NOMO-1 (cell line): ENCODE data around the gene CNTRL.
"Not testable (repeated sequence)": the region's sequence is repeated elsewhere in the genome, so short reads cannot be mapped to it uniquely, and the experiment has no call there.

Experiments used
- DNase-seq, 2 experiments: peaks; one replicate each; lab custom pipeline; 2025; ENCODE audit not compliant: unreplicated experiment in 2 of 2; lab: John Stamatoyannopoulos, UW

The CNTRL gene

GRCh38 chr9:121172726-121173487 is 98.2 kb downstream of the CNTRL start:
- no peak for DNase-seq

GRCh38 chr9:121173501-121173900 is 98.7 kb downstream of the CNTRL start:
- DNase-seq: no peak

GRCh38 chr9:121178676-121179372 is 104.1 kb downstream of the CNTRL start:
- no peak for DNase-seq

DNA sequence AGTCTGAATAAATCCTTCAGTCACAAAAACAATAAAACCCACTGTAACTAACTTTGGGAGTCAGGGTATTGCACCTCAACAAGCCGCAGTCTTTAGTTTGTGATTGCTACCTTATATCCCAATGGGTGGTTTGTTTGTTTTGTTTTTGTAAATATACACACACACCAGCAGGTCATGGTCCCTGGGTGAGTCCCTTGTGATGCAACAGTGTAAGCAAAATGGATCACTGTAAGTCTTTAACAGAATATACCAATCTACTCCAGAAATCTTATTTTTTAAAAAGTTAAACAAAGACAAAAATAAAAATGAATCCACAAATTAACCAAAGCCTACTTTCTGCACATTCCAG is 104.6 kb downstream of the CNTRL start:
- DNase-seq: not testable (repeated sequence)

DNA sequence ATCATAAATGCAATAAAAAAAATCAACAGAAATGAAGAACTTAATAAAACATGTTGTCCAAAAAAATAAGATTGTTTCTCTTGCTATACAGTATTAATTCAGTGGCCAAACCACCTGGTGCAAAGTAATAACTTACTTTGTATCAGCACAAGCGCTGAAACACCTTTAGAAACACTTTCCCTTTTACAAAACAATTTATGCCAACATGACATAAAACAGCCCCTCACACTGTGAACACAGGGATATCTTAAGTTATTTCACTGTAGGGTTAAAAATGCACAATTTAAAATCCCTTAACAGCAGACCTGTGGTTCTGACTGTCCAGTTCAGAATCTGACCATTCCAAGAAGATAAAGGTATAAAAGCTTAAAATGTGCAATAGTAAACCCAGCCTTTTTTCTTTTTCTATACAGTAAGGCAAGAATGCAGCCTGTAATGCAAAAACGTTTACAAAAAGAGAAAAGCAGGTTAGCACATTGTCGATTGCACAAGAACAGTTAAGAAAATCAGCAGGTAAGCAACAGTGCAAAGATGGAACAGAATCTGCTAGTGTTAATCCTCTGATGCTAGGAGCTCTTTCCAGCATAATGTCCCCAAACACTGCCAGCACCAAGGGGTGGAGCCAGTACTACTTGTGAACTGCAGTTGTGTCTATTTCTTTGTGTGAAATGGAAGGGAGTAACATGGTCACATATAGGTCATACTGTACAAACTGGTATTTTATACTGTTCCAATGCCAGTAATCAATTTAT is 105.4 kb downstream of the CNTRL start:
- no peak for DNase-seq

GRCh38 chr9:121182101-121182836 is 107.5 kb downstream of the CNTRL start:
- DNase-seq: no peak

DNA sequence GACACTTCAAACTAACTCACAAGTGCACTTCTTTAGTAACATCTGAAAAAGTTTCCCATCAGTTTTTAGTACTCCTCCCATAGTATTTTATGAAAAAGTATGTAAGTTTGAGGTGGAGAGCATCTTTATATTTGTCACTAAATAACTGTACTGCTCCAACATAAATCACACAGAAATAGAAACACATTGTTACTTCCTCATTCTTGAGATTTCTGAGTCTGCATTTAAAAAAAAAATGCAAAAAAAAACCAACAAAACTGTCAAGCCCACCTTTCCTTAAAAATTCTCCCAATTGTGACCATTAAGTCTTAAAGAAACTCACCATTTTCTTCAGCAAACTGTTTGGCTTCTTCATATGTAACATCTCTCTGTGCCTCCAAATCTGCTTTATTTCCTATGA is 108.2 kb downstream of the CNTRL start:
- DNase-seq: peak in 1 of 2 experiments; percentile 53

DNA sequence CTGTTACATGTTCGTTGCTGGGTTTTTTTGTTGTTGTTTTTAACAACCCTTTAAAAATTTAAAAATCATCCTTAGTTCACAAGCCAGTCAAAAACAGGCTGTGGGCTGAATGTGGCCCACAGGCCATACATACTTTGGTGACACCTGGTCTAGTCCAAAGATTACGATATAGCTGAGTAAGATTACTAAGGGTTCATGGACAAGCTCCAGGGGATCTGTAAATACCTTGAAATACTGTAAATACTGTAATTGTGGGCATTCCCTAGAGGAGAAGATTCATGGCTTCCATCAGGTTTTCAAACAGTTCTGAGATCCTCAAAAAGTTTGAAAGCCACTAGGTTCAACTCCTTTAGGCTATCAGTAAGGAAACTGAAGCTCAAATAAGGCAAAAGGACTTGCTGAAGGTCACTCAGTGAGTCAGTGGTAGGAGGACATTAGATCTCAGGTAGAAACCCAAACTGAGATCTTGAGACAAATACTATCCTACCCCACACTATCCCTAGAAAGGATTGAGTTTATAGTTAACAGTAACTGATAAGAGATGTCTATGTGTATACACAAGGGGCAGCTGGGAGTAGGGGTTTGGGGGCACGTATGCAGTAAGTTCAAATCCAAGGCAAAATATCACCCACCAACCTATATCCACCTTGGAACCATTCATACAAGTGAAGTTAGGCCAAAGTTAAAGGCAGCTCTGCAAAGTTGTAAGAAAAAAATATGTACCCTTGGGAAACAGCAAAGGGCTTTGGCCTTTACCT is 109.1 kb downstream of the CNTRL start:
- DNase-seq: no peak

GRCh38 chr9:121184463-121184862 is 109.7 kb downstream of the CNTRL start:
- DNase-seq: no peak

DNA sequence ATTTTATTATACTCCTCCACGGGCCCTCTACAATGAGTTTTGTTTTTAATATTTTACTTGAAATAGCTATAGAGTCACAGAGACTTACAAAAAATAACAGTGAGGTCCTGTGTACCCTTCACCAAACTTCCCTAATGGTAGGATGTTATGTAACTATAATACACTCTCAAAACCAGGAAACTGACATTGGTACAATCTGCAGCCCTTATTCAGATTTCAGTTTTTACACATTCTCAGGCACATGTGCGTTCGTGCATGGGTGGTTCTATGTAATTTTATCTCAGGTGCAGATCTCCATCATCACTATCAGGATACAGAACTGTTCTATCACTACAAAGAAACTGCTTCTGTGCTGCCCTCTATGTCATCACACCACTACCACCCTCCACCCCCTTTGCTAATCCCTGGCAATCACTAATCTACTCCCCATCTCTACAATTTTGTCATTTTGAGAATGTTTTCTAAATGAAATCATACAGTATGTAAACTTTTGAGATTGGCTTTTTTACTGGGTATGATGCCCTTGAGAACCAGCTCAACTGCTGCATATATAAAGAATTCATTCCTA is 110.5 kb downstream of the CNTRL start:
- DNase-seq: peak in 1 of 2 experiments; percentile 49

GRCh38 chr9:121185774-121186403 is 111.1 kb downstream of the CNTRL start:
- no peak for DNase-seq

GRCh38 chr9:121187636-121188305 is 113.0 kb downstream of the CNTRL start:
- DNase-seq: no peak

DNA sequence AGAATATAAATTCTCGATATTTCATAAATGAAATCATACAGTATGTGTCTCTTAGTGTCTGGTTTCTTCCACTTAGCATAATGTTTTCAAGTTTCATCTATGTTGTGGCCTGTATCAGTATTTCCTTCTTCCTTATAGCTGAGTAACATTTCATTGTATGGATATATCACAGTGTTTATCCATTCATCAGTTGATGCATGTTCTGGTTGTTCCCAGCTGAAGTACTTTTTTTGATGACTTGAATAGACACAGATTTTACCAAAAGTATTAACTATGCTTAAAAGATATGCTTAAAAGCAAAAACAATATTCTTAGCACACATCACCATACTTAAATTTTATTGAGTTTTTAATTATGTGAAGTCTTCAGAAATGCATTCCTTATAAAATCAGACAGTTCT is 114.3 kb downstream of the CNTRL start:
- DNase-seq: no peak

DNA sequence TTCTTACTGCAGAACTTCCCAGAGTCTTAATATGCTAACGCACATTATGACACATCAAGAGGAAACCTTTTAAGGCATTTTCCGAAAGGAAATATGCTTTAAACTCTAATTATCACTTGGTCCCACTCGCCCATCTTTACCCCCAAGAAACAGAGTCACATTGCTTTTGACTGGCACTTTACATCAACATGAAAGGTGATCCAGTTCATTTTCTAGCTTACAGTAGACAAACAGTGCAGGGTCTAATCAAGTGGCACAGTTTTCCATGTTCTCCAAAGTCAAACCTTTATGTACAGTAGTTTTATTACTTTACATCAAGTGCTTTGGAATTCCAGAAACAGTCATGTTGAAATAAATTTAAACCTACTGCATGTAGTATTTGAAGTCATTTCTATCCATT is 114.9 kb downstream of the CNTRL start:
- no peak for DNase-seq

DNA sequence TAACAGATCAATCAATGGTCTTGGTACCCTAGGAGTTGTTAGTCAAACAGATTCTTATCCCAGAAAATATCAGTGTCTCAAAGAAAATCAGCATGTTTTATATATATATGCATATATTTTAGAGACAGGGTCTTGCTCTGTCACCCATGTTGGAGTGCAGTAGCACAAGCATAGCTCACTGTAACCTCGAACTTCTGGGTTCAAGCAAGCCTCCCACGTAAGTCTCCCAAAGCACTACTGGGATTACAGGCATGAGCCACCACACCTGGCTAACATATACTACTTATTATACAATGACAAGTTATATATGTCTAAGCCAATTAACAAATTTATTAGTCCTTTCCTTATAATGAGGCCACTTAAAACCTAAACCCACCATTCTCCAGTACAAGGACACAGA is 116.5 kb downstream of the CNTRL start:
- DNase-seq: no peak

DNA sequence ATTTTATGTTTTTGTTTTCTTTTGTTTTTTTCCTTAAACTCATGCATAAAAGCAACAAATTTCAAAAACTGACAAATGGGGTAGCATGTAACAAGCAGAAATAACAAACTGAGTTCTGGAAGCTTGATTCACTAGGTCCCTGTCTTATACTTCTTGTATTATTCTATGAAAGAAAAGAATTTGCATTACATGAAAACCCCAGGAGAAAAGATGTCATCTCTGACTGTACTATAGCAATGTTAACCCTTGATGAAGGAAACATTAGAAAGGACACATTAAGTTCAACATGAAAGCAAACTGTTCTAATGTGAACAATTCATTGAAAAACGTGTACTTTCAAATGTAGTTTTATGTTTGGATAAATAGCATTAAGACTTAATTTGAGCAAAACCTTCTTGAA is 117.8 kb downstream of the CNTRL start:
- DNase-seq: no peak

DNA sequence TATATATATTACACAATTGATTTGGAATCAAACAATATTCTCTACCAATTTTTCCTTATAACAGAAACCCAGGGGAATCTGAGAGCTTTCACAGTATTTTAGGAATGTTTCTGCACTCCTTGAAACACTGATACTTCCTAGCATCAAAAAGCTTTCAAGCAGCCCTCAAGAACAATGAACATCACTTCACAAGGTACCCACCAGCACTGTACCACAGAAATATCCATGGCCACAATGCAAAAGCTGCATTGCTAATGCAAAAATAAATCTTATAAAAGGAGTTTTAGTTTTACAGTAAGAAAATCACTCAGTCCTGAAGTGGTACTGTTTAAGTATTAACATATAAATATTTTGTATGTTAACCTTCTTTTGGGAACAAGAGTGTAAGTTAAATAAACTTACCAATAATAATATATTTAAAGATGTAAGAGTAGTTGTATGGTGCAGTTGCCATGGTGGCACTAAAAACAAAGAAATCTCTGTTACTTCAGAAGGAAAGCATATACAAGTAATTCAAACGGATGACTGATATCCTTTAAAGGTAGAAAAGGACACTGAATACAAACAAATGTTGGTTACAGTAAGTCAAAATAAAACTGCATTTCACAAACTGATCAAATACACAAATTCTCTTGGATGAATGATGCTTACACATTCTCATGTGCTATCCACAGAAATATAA is 118.3 kb downstream of the CNTRL start:
- DNase-seq: no peak

DNA sequence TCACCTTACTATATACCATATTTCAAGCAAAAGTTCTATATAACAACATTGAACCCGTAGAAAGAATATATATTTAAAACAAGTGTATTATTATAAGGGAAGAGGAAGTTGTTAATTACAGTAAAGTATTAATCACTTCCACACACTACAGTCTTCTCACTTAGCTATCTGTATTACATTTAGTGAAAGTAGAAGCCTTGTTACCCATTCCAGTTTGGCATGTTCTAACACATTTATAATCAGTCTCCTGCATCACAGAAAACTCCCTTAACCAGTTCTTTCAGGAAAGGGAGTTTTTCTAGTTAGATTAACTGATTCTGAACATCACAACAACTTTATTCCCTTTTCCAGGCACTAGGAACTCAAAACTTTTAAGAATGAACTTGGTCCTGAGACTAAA is 120.0 kb downstream of the CNTRL start:
- peak in 1 of 2 experiments; percentile 37 for DNase-seq
